Right renal pelvis (tissue), 4 donors: ENCODE measurements around the gene PRPF19. TPM values are rescaled to one million over a fixed set of nuclear protein-coding genes. Genes with fewer than 3 reads are reported as not detected.

Source experiments
- DNase-seq, 4 donors: peaks; one replicate each; pipeline ENCODE4 v3.0.0-alpha.2; 2013; ENCODE audit warnings: low read depth in 4 of 4, low spot score in 3 of 4, missing footprints in 1 of 4
- polyA plus RNA-seq, 4 donors: library from polyadenylated mRNA; unstranded; fragments of 120-200 nt; gene quantifications; one replicate each; pipeline ENCODE4 v1.2.1, GENCODE V29; 2013; ENCODE audit not compliant: insufficient read length in 4 of 4

PRPF19 gene
- polyA plus RNA-seq, 4 donors, result 113 to 136 (median 124) TPM

- no peak for DNase-seq
Measured at GRCh38 chr11:60876168-60876485, 30.3 kb downstream of the PRPF19 start.

- no peak for DNase-seq
Measured at GRCh38 chr11:60875366-60876167, 30.8 kb downstream of the PRPF19 start.

GRCh38 chr11:60874421-60875365, 31.7 kb downstream of the PRPF19 start:
- no peak for DNase-seq

GRCh38 chr11:60873533-60873932, 32.9 kb downstream of the PRPF19 start:
- no peak for DNase-seq

- no peak for DNase-seq
Measured at GRCh38 chr11:60872961-60873524, 33.3 kb downstream of the PRPF19 start.

GRCh38 chr11:60872124-60872960, 34.0 kb downstream of the PRPF19 start:
- no peak for DNase-seq

- DNase-seq, result no peak
Measured at GRCh38 chr11:60871378-60872061, 34.9 kb downstream of the PRPF19 start.

GRCh38 chr11:60870733-60871377, 35.5 kb downstream of the PRPF19 start:
- no peak for DNase-seq

- DNase-seq, result no peak
Measured at GRCh38 chr11:60870276-60870675, 36.1 kb downstream of the PRPF19 start.

GRCh38 chr11:60869451-60869825, 36.9 kb downstream of the PRPF19 start:
- no peak for DNase-seq

- DNase-seq, result no peak
Measured at GRCh38 chr11:60868682-60869450, 37.5 kb downstream of the PRPF19 start.

GRCh38 chr11:60867871-60868681, 38.3 kb downstream of the PRPF19 start:
- no peak for DNase-seq

- DNase-seq, result no peak
Measured at GRCh38 chr11:60866911-60867870, 39.2 kb downstream of the PRPF19 start, which contains the start of gene ZP1. ZP1 (plus strand) TSS chr11:60867542; CDS start chr11:60867562, 20 bp downstream.

GRCh38 chr11:60864856-60865513, 41.4 kb downstream of the PRPF19 start:
- DNase-seq, result no peak

GRCh38 chr11:60863550-60864521, 42.5 kb downstream of the PRPF19 start:
- DNase-seq, result no peak
